HepG2 (cell line): Measurements from ENCODE around the gene TMC8. TPM values are rescaled to one million over a fixed set of nuclear protein-coding genes. Genes with fewer than 3 reads are reported as not detected.

ENCODE experiments used
- AGO2 ChIP-seq: fragments of 200-400 bp; formaldehyde crosslinking; optimal IDR thresholded peaks from 2 replicates; pipeline ENCODE3; 2017; ENCODE audit warnings: mild to moderate bottlenecking, low read depth, low read length, moderate library complexity
- CCDC6 ChIP-seq: sonication (generic); formaldehyde crosslinking; IDR thresholded peaks from 2 replicates; pipeline ENCODE4 v1.8.1; 2022; ENCODE audit warnings: mild to moderate bottlenecking, missing genetic modification reagents, moderate library complexity
- KAT8 ChIP-seq: IDR thresholded peaks from 2 replicates; pipeline ENCODE4 v1.6.1; 2016; ENCODE audit warnings: missing genetic modification reagents, missing compliant biosample characterization
- KDM4B ChIP-seq: sonication (generic); formaldehyde crosslinking; IDR thresholded peaks from 2 replicates; pipeline ENCODE4 v1.4.0; 2020; ENCODE audit warnings: missing genetic modification reagents
- KDM6A ChIP-seq: IDR thresholded peaks from 2 replicates; pipeline ENCODE4 v1.6.1; 2016; ENCODE audit warnings: low read depth
- MTF2 ChIP-seq: sonication (generic); formaldehyde crosslinking; IDR thresholded peaks from 2 replicates; pipeline ENCODE4 v1.5.0; 2020; ENCODE audit warnings: missing genetic modification reagents, borderline replicate concordance
- NFE2L1 ChIP-seq: sonication (generic); formaldehyde crosslinking; IDR thresholded peaks from 2 replicates; pipeline ENCODE4 v1.4.0; 2020; ENCODE audit warnings: missing genetic modification reagents, mild to moderate bottlenecking, borderline replicate concordance
- NFKB2 ChIP-seq: sonication (generic); formaldehyde crosslinking; IDR thresholded peaks from 2 replicates; pipeline ENCODE4 v1.4.0; 2020; ENCODE audit warnings: missing genetic modification reagents, borderline replicate concordance
- NRL ChIP-seq: sonication (generic); formaldehyde crosslinking; IDR thresholded peaks from 2 replicates; pipeline ENCODE4 v1.5.0; 2020; ENCODE audit warnings: missing genetic modification reagents, mild to moderate bottlenecking, moderate library complexity, borderline replicate concordance
- ZFP36L2 ChIP-seq: sonication (generic); formaldehyde crosslinking; IDR thresholded peaks from 2 replicates; pipeline ENCODE4 v1.4.0; 2020; ENCODE audit warnings: missing genetic modification reagents
- ZNF20 ChIP-seq: sonication (generic); formaldehyde crosslinking; IDR thresholded peaks from 2 replicates; pipeline ENCODE4 v1.4.0; 2020; ENCODE audit warnings: mild to moderate bottlenecking, moderate library complexity, missing genetic modification reagents
- ZNF205 ChIP-seq: IDR thresholded peaks from 2 replicates; pipeline ENCODE4 v1.6.1; 2018; ENCODE audit warnings: missing biosample characterization, missing genetic modification reagents
- ZNF274 ChIP-seq: sonication (generic); formaldehyde crosslinking; IDR thresholded peaks from 2 replicates; pipeline ENCODE4 v1.5.1; 2020; ENCODE audit warnings: mild to moderate bottlenecking, missing genetic modification reagents
- ZNF331 ChIP-seq: sonication (generic); formaldehyde crosslinking; IDR thresholded peaks from 2 replicates; pipeline ENCODE4 v1.4.0; 2020; ENCODE audit warnings: missing genetic modification reagents
- ZNF547 ChIP-seq: sonication (generic); formaldehyde crosslinking; IDR thresholded peaks from 2 replicates; pipeline ENCODE4 v1.5.1; 2020; ENCODE audit warnings: mild to moderate bottlenecking, missing genetic modification reagents
- ZNF678 ChIP-seq: sonication (generic); formaldehyde crosslinking; IDR thresholded peaks from 2 replicates; pipeline ENCODE4 v1.4.0; 2020; ENCODE audit warnings: mild to moderate bottlenecking, missing genetic modification reagents
- polyA plus RNA-seq, 8 experiments: library from polyadenylated mRNA; depleted of rRNA in 3 of 8; stranded (reverse) in 7 of 8; unstranded in 1 of 8; fragments of >200 nt; fragmentation: Illumina TruSeq in 4 of 8; extraction: Trizol in 4 of 8; gene quantifications; 2 replicates each; pipeline versions ENCODE4 v1.2.1 to v1.2.3, GENCODE V29; 2011 to 2016; ENCODE audit warnings: low read depth in 4 of 8, missing spikeins in 1 of 8, mixed read lengths in 1 of 8; ENCODE audit not compliant: insufficient read depth in 1 of 8
- total RNA-seq, 5 experiments: library from RNA; depleted of rRNA; stranded (reverse); fragments of >200 nt; fragmentation: Illumina TruSeq; extraction: Trizol; gene quantifications; 2 replicates each; pipeline ENCODE4 v1.2.3, GENCODE V29; 2016; ENCODE audit warnings: low read depth in 1 of 5
- TF ChIP-seq, protein P1 (sequence below): sonication (generic); formaldehyde crosslinking; IDR thresholded peaks from 2 replicates; pipeline ENCODE4 v1.4.0; 2020; ENCODE audit warnings: mild to moderate bottlenecking, missing genetic modification reagents
- TF ChIP-seq, protein P2 (sequence below): sonication (generic); formaldehyde crosslinking; conservative IDR thresholded peaks from 2 replicates; pipeline ENCODE4 v1.4.0; 2020; ENCODE audit warnings: mild to moderate bottlenecking, missing genetic modification reagents, moderate library complexity
- TF ChIP-seq, protein P3 (sequence below): sonication (generic); formaldehyde crosslinking; conservative IDR thresholded peaks from 2 replicates; pipeline ENCODE4 v1.8.1; 2023; ENCODE audit warnings: missing genetic modification reagents
- TF ChIP-seq, protein P4 (sequence below): sonication (generic); formaldehyde crosslinking; conservative IDR thresholded peaks from 2 replicates; pipeline ENCODE4 v1.4.0; 2020; ENCODE audit warnings: missing genetic modification reagents

The TMC8 gene
- total and polyA plus RNA-seq, 2 of the 13 experiments (the other 11 are each of a cell fraction or from before 2014, with no cell fraction given): 0.53 to 7.8 TPM

DNA sequence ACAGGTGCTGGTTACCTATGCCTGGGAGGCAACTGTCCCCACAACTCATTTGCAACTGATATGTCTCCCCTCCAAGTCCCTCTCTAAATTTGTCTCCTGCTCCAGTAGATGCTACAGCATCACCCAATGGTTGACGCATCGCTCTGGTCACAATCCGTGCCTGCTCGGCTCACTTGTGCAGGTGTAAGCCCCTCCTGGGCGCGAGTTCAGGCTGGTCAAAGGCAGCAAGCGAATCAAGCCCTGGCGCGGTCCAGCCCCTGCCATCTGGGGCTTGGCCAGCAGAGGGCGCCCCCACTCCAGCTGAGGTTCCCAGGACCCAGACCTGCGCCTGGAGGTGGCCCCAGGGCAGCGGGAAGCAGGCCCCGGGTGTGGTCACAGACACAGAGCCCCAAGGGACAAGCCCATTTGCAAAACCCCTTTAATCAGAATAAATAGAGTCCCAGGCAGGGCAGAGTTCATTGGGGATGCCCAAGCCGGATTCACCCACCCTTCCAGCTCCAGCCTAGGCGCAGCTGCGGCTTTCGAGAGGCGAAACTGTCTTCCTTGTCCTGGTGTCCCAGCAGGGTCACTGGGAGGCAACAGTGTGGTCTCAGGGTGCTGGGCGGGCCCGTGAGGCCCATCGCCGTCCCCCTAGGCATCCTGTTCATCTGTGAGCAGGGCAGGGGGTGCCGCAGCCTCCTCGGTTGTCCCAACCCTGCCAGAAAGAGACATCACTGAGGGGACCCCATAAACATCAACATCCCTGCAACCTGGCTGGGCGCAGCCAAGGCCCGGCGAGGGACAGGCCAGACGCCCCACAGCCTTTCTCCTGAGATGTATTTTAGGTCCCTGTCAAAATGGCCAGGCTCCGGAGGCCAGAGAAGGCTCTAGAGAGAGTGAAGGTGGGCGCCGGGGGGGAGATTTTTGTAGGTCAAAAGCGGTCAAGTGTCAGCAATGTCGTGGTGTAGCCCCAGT, 17.8 kb upstream of the TMC8 start (continued):
- peak; percentile 81; the same call in 1 of the 2 replicates for TF ChIP-seq KDM4B (CRISPR knock-in tag)
- no peak for TF ChIP-seq KDM6A (CRISPR knock-in tag)
- TF ChIP-seq NFE2L1 (CRISPR knock-in tag): no peak
- TF ChIP-seq, protein P1, sequence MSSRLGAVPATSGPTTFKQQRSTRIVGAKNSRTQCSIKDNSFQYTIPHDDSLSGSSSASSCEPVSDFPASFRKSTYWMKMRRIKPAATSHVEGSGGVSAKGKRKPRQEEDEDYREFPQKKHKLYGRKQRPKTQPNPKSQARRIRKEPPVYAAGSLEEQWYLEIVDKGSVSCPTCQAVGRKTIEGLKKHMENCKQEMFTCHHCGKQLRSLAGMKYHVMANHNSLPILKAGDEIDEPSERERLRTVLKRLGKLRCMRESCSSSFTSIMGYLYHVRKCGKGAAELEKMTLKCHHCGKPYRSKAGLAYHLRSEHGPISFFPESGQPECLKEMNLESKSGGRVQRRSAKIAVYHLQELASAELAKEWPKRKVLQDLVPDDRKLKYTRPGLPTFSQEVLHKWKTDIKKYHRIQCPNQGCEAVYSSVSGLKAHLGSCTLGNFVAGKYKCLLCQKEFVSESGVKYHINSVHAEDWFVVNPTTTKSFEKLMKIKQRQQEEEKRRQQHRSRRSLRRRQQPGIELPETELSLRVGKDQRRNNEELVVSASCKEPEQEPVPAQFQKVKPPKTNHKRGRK (CRISPR knock-in tag): no peak
- TF ChIP-seq, protein P2, sequence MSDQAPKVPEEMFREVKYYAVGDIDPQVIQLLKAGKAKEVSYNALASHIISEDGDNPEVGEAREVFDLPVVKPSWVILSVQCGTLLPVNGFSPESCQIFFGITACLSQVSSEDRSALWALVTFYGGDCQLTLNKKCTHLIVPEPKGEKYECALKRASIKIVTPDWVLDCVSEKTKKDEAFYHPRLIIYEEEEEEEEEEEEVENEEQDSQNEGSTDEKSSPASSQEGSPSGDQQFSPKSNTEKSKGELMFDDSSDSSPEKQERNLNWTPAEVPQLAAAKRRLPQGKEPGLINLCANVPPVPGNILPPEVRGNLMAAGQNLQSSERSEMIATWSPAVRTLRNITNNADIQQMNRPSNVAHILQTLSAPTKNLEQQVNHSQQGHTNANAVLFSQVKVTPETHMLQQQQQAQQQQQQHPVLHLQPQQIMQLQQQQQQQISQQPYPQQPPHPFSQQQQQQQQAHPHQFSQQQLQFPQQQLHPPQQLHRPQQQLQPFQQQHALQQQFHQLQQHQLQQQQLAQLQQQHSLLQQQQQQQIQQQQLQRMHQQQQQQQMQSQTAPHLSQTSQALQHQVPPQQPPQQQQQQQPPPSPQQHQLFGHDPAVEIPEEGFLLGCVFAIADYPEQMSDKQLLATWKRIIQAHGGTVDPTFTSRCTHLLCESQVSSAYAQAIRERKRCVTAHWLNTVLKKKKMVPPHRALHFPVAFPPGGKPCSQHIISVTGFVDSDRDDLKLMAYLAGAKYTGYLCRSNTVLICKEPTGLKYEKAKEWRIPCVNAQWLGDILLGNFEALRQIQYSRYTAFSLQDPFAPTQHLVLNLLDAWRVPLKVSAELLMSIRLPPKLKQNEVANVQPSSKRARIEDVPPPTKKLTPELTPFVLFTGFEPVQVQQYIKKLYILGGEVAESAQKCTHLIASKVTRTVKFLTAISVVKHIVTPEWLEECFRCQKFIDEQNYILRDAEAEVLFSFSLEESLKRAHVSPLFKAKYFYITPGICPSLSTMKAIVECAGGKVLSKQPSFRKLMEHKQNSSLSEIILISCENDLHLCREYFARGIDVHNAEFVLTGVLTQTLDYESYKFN: no peak
- peak; percentile 18; the same call in 1 of the 2 replicates for TF ChIP-seq KAT8 (CRISPR knock-in tag)
- TF ChIP-seq AGO2: peak; percentile 71
- no peak for TF ChIP-seq ZNF678
- TF ChIP-seq CCDC6 (CRISPR knock-in tag): no peak
- peak; percentile 49; the same call in 1 of the 2 replicates for TF ChIP-seq NRL (CRISPR knock-in tag)
- no peak for TF ChIP-seq ZNF205 (CRISPR knock-in tag)
- TF ChIP-seq ZNF547: peak; percentile 86
- TF ChIP-seq, protein P3, sequence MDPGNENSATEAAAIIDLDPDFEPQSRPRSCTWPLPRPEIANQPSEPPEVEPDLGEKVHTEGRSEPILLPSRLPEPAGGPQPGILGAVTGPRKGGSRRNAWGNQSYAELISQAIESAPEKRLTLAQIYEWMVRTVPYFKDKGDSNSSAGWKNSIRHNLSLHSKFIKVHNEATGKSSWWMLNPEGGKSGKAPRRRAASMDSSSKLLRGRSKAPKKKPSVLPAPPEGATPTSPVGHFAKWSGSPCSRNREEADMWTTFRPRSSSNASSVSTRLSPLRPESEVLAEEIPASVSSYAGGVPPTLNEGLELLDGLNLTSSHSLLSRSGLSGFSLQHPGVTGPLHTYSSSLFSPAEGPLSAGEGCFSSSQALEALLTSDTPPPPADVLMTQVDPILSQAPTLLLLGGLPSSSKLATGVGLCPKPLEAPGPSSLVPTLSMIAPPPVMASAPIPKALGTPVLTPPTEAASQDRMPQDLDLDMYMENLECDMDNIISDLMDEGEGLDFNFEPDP (CRISPR knock-in tag): no peak
- peak; percentile 69; the same call in 1 of the 2 replicates for TF ChIP-seq ZNF331 (CRISPR knock-in tag)
- peak; percentile 84; the same call in 1 of the 2 replicates for TF ChIP-seq NFKB2 (CRISPR knock-in tag)
- TF ChIP-seq ZNF20 (CRISPR knock-in tag): no peak
- peak; percentile 28; the same call in 1 of the 2 replicates for TF ChIP-seq ZFP36L2 (CRISPR knock-in tag)
- TF ChIP-seq MTF2 (CRISPR knock-in tag): peak; percentile 68; the same call in 1 of the 2 replicates
- no peak for TF ChIP-seq ZNF274 (CRISPR knock-in tag)
- TF ChIP-seq, protein P4, sequence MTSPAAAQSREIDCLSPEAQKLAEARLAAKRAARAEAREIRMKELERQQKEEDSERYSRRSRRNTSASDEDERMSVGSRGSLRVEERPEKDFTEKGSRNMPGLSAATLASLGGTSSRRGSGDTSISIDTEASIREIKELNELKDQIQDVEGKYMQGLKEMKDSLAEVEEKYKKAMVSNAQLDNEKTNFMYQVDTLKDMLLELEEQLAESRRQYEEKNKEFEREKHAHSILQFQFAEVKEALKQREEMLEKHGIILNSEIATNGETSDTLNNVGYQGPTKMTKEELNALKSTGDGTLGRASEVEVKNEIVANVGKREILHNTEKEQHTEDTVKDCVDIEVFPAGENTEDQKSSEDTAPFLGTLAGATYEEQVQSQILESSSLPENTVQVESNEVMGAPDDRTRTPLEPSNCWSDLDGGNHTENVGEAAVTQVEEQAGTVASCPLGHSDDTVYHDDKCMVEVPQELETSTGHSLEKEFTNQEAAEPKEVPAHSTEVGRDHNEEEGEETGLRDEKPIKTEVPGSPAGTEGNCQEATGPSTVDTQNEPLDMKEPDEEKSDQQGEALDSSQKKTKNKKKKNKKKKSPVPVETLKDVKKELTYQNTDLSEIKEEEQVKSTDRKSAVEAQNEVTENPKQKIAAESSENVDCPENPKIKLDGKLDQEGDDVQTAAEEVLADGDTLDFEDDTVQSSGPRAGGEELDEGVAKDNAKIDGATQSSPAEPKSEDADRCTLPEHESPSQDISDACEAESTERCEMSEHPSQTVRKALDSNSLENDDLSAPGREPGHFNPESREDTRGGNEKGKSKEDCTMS: no peak
